ENCODE data around the gene CPXM2.

CPXM2 gene

GRCh38 chr10:123800289-123800688 lies 91.3 kb downstream of the CPXM2 start:
- DNase-seq (ENCODE audit: low read depth in 2 of 2) = no peak

DNA sequence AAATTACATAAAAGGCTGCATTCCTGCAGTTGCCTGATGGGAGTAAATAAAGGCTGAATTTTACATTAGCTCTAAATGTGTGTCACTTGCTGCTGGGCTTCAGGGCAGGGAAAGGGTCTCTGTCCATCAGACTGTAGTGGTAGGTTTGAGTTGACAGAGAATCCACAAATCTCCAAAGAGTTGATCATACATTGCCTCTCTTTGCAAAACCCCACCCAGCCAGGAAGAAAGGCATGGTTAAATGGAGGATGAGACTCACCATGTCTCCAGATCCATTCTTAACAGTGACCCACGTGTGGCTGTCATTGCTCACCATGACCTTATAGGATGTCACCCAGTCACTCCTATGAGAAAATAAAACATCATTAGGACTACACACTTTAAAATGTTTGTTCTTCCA lies 92.8 kb downstream of the CPXM2 start:
- DNase-seq (ENCODE audit: low read depth in 2 of 2) = no peak

GRCh38 chr10:123797813-123798212 lies 93.8 kb downstream of the CPXM2 start:
- DNase-seq (ENCODE audit: low read depth in 2 of 2) = no peak

DNA sequence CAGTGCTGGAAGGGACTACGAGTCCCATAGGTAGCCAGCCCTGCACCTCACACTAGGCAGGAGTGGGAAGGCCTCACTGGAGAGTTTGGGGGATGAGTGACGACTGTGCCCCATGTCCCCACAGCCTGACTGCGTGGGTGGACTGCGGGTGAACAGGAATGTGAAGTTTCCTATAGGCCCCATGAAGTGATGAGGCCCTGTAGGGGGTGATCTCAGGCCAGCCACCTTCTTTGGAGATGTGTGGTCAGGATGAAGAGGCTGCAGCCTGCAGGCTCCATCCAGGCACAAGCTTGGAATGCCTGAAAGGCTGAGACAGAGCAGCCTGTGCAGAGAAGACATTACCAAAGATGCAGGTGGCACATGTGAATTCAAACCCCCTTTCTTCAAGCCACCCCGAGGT lies 94.9 kb downstream of the CPXM2 start:
- no peak for DNase-seq (ENCODE audit: low read depth in 2 of 2)

DNA sequence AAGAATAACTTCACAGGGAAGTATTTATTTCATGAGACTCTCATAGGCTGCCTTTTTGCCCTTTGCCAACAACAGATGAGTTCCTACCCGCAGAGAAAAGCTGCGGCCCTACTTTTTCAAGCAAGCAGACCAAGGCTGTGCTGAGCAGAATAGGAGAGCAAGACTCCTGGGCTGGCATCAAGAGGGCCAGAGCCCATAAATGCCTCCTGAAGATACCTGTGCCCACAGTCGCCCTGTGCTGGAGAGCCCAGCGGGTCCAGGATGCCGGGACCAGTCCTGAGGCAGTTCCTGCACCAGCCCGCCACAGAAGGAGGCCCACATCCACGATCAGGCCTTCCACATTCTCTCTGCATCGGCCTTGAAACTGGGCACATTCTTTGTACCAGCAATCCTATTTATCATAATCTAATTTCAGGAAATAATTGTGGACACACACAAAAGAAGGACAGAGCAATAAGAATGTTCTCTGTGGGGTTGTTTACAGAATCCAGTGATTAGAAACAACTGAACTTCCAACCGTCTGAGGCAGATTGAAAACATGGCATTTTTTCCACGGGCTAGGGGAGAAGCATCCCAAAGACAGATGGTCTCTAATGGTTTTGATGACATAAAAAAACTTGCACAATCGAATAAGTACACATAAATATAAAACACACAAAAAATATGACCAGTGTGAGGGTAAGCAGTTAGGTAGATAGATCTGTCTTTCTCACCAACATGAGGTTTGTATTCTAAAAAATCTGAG lies 95.6 kb downstream of the CPXM2 start:
- DNase-seq (ENCODE audit: low read depth in 2 of 2) = no peak

- no peak for DNase-seq (ENCODE audit: low read depth in 2 of 2)
Measured at GRCh38 chr10:123795196-123795780, 96.3 kb downstream of the CPXM2 start.

DNA sequence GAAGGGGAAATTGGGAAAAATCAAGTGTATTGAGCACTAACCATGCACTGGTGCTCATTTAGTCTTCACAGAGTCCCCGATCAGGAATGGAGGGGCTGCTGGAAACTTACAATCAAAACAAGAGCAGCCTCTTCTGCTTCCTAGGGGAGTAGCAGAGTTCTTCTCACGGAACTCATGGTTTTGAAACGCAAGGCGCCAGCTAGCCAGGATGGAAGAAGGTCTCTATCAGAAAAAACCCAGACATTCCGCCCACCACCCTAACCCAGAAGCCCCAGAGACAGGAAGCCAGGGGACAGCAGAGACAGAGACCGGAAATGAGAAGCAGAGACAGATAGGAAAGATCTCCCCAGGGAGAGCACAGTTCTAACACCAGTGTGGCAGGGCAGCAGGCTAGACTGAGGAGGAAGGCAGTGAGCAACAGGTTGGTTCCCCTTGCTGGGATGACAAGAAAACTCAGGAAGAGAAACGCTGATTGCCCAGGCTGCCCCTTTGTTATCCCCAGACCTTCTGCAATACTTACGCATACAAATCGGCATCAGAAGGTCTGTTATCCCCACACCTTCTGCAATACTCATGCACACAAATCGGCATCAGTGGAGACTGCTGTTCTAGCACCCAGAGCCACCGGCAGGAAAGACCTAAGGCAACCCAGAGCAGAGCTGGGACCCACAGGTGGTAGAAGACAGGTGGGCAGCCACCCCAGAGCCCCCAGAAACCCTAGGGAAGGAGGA lies 99.2 kb downstream of the CPXM2 start:
- no peak for DNase-seq (ENCODE audit: low read depth in 2 of 2)

GRCh38 chr10:123790132-123790885 lies 101.3 kb downstream of the CPXM2 start:
- no peak for DNase-seq (ENCODE audit: low read depth in 2 of 2)

- no peak for DNase-seq (ENCODE audit: low read depth in 2 of 2)
Measured at GRCh38 chr10:123788981-123789380, 102.6 kb downstream of the CPXM2 start.

- DNase-seq (ENCODE audit: low read depth in 2 of 2) = no peak
Measured at GRCh38 chr10:123787566-123787965, 104.0 kb downstream of the CPXM2 start.

DNA sequence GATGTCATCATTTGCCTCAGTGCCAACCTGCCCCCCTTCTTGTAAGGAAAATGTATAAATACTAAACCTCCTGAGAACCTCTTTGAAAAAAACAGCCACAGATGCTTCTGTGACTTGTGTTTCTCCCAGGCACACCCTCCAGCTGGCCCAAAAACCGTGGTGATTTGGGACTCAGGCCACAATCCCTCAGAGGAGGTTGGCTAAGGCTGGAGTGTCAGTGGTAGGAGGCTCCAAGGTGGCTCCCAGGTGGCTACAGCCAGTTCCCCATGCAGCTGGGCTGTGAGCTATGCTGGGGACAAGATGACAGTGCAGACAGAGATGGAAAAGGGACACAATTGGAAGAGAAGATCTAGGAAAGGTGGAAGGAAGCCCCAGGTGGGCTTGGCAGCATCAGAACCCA lies 104.7 kb downstream of the CPXM2 start:
- DNase-seq (ENCODE audit: low read depth in 2 of 2) = no peak

DNA sequence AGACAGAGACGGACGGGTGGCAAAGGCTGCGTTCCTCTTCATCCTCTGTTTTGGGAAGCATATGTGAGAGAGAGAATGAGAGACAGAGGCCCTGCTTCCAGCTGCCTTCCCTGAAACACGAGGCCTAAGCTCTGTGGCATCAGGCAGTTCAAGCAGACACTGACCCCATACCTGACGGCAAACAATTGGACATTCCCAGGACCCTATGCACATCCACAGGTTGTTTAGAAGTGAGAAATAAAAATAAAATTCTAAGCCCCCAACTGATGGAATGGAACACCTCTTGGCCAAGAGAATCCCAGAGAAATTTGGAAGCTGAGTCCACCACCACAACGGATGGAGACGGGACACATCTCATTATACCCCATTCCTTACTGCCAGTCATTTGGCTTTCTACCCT lies 105.3 kb downstream of the CPXM2 start:
- DNase-seq (ENCODE audit: low read depth in 2 of 2) = no peak

GRCh38 chr10:123784646-123785045 lies 107.0 kb downstream of the CPXM2 start:
- DNase-seq (ENCODE audit: low read depth in 2 of 2) = no peak

DNA sequence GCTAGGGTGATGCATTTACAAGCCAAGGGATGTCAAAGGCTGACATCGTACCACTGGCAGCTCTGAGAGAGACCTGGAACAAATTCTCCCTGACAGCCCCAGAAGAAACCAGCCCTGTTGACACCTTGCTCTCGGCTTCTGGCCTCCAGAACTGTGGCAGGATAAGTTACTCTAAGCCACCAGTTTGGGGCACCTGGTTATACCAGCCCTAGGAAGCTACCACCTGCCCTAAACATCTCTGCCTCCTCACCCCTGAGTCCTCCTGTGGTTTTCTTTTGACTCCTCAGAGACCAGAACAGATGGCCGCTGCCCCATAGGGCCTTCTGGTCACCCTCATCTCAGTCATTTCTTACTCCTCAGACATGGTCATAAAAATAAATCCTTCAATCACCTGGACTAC lies 107.4 kb downstream of the CPXM2 start:
- DNase-seq (ENCODE audit: low read depth in 2 of 2) = no peak

GRCh38 chr10:123783296-123783695 lies 108.3 kb downstream of the CPXM2 start:
- DNase-seq (ENCODE audit: low read depth in 2 of 2) = no peak

- no peak for DNase-seq (ENCODE audit: low read depth in 2 of 2)
Measured at GRCh38 chr10:123782549-123782948, 109.1 kb downstream of the CPXM2 start.

DNA sequence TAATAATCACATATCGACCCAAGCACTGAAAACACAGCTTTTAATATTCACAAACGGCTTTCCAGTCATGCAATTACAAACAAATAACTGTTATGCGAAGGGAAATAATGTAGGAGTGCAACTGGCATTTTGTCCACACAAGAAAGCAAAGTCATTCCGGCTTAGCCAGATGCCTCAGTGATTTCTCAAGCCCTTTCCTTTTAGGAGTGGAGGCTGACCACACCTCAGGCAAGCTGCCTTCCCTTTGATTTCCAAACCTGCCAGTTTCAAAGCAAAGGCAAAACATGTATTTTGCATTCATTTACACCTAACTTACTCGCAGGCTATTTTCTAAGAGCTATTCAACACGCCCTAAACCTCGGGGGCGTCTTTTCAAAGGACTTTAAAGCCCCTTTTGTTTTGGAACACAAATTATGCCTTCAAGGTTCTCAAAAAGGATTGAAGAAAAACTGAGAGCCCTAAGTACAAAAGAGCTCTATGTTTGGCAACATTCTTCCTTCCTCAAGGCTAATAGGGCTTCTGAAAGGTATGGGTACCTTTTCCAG lies 109.6 kb downstream of the CPXM2 start:
- no peak for DNase-seq (ENCODE audit: low read depth in 2 of 2)

DNA sequence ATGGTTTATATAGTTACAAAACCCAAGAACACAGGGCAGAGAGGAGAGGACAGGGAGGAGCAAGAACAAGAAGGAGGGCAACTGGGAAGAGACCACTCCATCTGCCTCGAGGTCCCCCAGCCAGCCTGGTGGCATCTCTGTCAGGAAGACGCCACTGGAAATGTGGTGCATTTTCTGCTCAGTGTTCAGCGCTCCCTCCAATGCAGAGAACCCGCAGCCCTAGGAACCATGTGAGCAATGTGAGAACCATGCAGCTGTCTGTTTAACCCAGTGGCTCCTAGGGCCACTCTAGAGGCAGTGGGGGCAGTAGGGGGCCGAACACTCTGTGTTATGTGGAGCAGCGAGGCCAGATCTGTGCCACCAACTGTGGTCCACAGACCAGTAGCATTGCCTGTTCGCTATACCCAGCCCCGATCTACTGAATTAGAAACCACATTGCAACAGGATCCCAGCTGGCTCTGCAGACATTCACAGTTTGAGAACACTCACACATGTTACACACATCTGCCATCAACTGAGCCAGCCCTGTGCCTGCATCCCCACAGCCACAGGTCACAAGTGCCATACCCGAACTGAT lies 110.2 kb downstream of the CPXM2 start:
- no peak for DNase-seq (ENCODE audit: low read depth in 2 of 2)

DNA sequence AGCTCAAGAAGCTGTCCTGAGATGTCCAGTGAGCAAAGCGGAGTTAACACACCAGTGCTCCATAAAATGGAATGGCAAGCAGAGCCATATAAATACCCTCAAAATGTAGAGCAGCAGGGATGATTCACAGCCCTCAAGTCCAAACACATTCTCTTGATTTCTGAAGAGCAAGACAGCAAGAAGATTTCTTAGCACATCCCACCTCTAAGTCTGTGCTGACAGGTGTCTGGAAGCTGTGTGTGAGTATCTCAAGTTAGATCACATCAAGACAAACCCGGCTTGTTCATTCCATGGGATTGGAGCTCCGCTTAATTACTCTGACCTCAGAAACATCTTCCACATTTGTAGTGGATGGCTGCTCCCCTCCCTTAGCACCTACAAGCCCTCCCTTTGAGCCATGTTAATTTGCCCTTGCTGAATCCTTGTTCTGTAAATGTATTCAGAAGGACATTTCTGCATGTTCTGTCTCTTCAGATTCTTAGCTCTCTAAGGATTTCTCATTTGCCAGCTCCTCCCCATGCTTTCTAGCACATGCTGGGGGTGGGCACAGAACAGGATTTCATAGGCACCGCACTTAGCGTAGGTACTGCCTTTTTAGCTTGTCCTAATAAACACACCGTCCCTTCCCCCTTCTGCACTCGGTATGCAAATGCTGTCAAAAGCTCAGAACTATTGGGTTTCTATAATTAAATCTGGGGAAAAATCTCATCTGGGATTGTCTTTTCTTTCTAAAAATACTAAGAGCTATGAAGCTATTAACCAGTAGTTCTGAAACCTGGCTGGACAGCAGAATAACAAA lies 112.7 kb downstream of the CPXM2 start:
- no peak for DNase-seq (ENCODE audit: low read depth in 2 of 2)

- DNase-seq (ENCODE audit: low read depth in 2 of 2) = no peak
Measured at GRCh38 chr10:123777881-123778280, 113.7 kb downstream of the CPXM2 start.

All from stimulated activated CD4-positive, alpha-beta T cell treated with anti-CD3 and anti-CD28 coated beads, Interleukin-1b, Interleukin-23, amount 100 ng/mL, for 1 hour (primary cell).